NCI-H1105 (cell line): Measurements from ENCODE around the gene ZNF502.

Experiments used
- DNase-seq: peaks from one replicate; lab custom pipeline; 2025; lab: John Stamatoyannopoulos, UW

ZNF502 gene

GRCh38 chr3:44771424-44772098 is 59.1 kb downstream of the ZNF502 start:
- no peak for DNase-seq

DNA sequence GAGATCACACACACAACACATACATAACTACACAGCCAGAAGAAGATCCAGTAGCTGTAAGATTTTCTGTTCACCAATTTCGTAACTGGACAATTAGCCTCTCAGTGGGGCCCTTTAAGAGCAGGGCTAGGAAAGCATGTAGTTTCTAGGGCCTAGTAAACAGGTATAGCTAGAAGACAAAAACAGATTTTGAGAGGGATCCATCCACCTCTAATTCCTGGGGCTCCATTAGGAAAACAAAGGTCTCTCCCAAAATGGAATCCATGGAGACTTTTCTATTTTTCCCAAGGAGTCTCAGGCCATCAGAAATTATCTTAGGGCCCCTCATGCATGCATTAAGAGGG is 59.6 kb downstream of the ZNF502 start:
- no peak for DNase-seq
